K562 (cell line): ENCODE results near the gene DIS3L. TPM values are rescaled to one million over a fixed set of nuclear protein-coding genes. Genes with fewer than 3 reads are reported as not detected.

Source experiments
- ATF6 ChIP-seq: sonication (generic); formaldehyde crosslinking; IDR thresholded peaks from 2 replicates; pipeline ENCODE4 v1.4.0; 2020; ENCODE audit warnings: mild to moderate bottlenecking, missing genetic modification reagents
- CUX1 ChIP-seq: fragments of 200-800 bp; sonication (Bioruptor generic); IDR thresholded peaks from 2 replicates; pipeline ENCODE4 v1.6.1; 2016; ENCODE audit warnings: missing genetic modification characterization, missing compliant biosample characterization
- EP300 ChIP-seq: IDR thresholded peaks from 2 replicates; pipeline ENCODE4 v1.6.1; 2012; ENCODE audit warnings: low read length, improper control_type of control experiment
- HDAC1 ChIP-seq, 2 experiments: fragments of 450-650 bp; IDR thresholded peaks; 2 replicates each; pipeline ENCODE4 v1.6.1; 2016 to 2017; ENCODE audit warnings: inconsistent platforms in 1 of 2, mild to moderate bottlenecking in 1 of 2, moderate library complexity in 1 of 2
- ILK ChIP-seq: fragments of 450-650 bp; IDR thresholded peaks from 2 replicates; pipeline ENCODE4 v1.6.1; 2016; ENCODE audit warnings: missing genetic modification characterization, low read depth, mild to moderate bottlenecking, missing compliant biosample characterization, moderate library complexity, borderline replicate concordance
- MAFG ChIP-seq: fragments of 450-650 bp; conservative IDR thresholded peaks from 2 replicates; pipeline ENCODE4 v1.6.1; 2016; ENCODE audit warnings: missing genetic modification characterization, missing compliant biosample characterization
- NR2C1 ChIP-seq, 2 experiments: fragments of 450-650 bp; IDR thresholded peaks; 2 replicates each; pipeline ENCODE4 v1.6.1; 2017; ENCODE audit warnings: mild to moderate bottlenecking in 2 of 2, antibody characterized with exemption in 1 of 2, inconsistent platforms in 1 of 2, missing compliant biosample characterization in 1 of 2, missing genetic modification characterization in 1 of 2
- POLR2AphosphoS5 ChIP-seq: IDR thresholded peaks from 2 replicates; pipeline ENCODE4 v1.6.1; 2011; ENCODE audit warnings: mild to moderate bottlenecking, low read depth, low read length, moderate library complexity; ENCODE audit not compliant: control insufficient read depth, insufficient read depth
- PPARD ChIP-seq: fragments of 250-450 bp; sonication (Bioruptor Pico); IDR thresholded peaks from 2 replicates; pipeline ENCODE4 v1.8.0; 2022; ENCODE audit warnings: inconsistent platforms, mild to moderate bottlenecking, moderate library complexity
- SMARCA4 ChIP-seq: fragments of 450-650 bp; IDR thresholded peaks from 2 replicates; pipeline ENCODE4 v1.6.1; 2016
- ZBTB33 ChIP-seq: sonication (generic); formaldehyde crosslinking; IDR thresholded peaks from 2 replicates; pipeline ENCODE4 v1.8.1; 2023; ENCODE audit warnings: mild to moderate bottlenecking, missing genetic modification reagents
- ZKSCAN8 ChIP-seq: fragments of 200-800 bp; sonication (Bioruptor generic); IDR thresholded peaks from 2 replicates; pipeline ENCODE4 v1.6.1; 2016; ENCODE audit warnings: missing genetic modification characterization, missing compliant biosample characterization
- ZNF232 ChIP-seq: sonication (generic); formaldehyde crosslinking; IDR thresholded peaks from 2 replicates; pipeline ENCODE4 v1.8.0; 2022; ENCODE audit warnings: mild to moderate bottlenecking, missing genetic modification reagents
- ZNF395 ChIP-seq: fragments of 200-800 bp; sonication (Bioruptor generic); IDR thresholded peaks from 2 replicates; pipeline ENCODE4 v1.6.1; 2017; ENCODE audit warnings: missing genetic modification characterization, missing compliant biosample characterization
- ZNF431 ChIP-seq: sonication (generic); formaldehyde crosslinking; IDR thresholded peaks from 2 replicates; pipeline ENCODE4 v1.8.0; 2022; ENCODE audit warnings: mild to moderate bottlenecking, missing genetic modification reagents
- ZNF707 ChIP-seq: fragments of 250-450 bp; sonication (Bioruptor Pico); conservative IDR thresholded peaks from 2 replicates; pipeline ENCODE4 v1.8.0; 2022; ENCODE audit warnings: inconsistent platforms, mild to moderate bottlenecking, moderate library complexity
- ZNF79 ChIP-seq: fragments of 250-450 bp; sonication (Bioruptor Pico); IDR thresholded peaks from 2 replicates; pipeline ENCODE4 v1.4.0; 2020; ENCODE audit warnings: low read depth, mild to moderate bottlenecking, moderate library complexity
- polyA plus RNA-seq, 8 experiments: library from polyadenylated mRNA; depleted of rRNA in 4 of 8; stranded (reverse) in 5 of 8; unstranded in 3 of 8; fragments of >200 nt; fragmentation: Nextera tagmentation in 2 of 8; fragmentation: Illumina TruSeq in 1 of 8; extraction: Ambion mirVana in 2 of 8; extraction: Trizol in 1 of 8; gene quantifications; 2 replicates each; pipeline versions ENCODE4 v1.2.1 to v1.2.3, GENCODE V29; 2011 to 2014; ENCODE audit warnings: inconsistent platforms in 1 of 8, missing spikeins in 1 of 8
- total RNA-seq, 7 experiments: library from RNA; depleted of rRNA in 6 of 7; stranded (reverse); fragments of >200 nt in 6 of 7; fragmentation: Illumina TruSeq in 2 of 7; extraction: Trizol in 2 of 7; gene quantifications; 2 replicates each; pipeline versions ENCODE4 v1.2.1 to v1.2.3, GENCODE V29; 2011 to 2021; ENCODE audit warnings: low replicate concordance in 1 of 7

Gene DIS3L
- total and polyA plus RNA-seq, 9 of the 15 experiments (the other 6 are each of a cell fraction or from before 2014, with no cell fraction given), result 5.9 to 34.6 (median 16.9) TPM

GRCh38 chr15:66323312-66323928 is 30.1 kb downstream of the DIS3L start (continued):
- peak; percentile 70; the same call in 1 of the 2 replicates for TF ChIP-seq POLR2AphosphoS5
- TF ChIP-seq ZNF707 (CRISPR knock-in tag), result no peak
- TF ChIP-seq ZNF232 (CRISPR knock-in tag), result no peak
- peak; percentile 61; the same call in 1 of the 2 replicates for TF ChIP-seq ZNF395 (CRISPR knock-in tag)
- no peak for TF ChIP-seq ATF6 (CRISPR knock-in tag)
- peak; percentile 42 for TF ChIP-seq MAFG (tag)
- TF ChIP-seq ILK (tag), result no peak
- peak in 1 of 2 experiments; percentile 90; a peak in 2 of 4 replicates for TF ChIP-seq HDAC1 (IDR thresholded peaks at IDR 0.05)
- peak; percentile 90 for TF ChIP-seq NR2C1 (IDR thresholded peaks at IDR 0.05)
- peak; percentile 89; the same call in 1 of the 2 replicates for TF ChIP-seq NR2C1 (tag; IDR thresholded peaks at IDR 0.05)
- TF ChIP-seq PPARD, result no peak
- peak; percentile 71 for TF ChIP-seq SMARCA4
- no peak for TF ChIP-seq ZKSCAN8 (CRISPR knock-in tag)
- no peak for TF ChIP-seq ZNF431
- no peak for TF ChIP-seq CUX1 (CRISPR knock-in tag)
- TF ChIP-seq ZBTB33 (CRISPR knock-in tag), result no peak
- peak; percentile 62; the same call in 1 of the 2 replicates for TF ChIP-seq EP300
- no peak for TF ChIP-seq ZNF79 (CRISPR knock-in tag)
